Measurements from ENCODE around the gene CRACDL. TPM values are rescaled to one million over a fixed set of nuclear protein-coding genes. Genes with fewer than 3 reads are reported as not detected.

CRACDL gene
- total RNA-seq, 1 experiment from 2014 or later: 1.1 TPM

GRCh38 chr2:98907966-98908905, 27.8 kb downstream of the CRACDL start:
- intact Hi-C loops (cut with micrococcal nuclease; ENCODE audit: unreplicated experiment): no loop called here
- Histone ChIP-seq H3K4me3 (ENCODE audit: low read depth, low read length) (no peak overlapping the region), H3K4me1 (peaks cover 38% of the 10 kb centered on the region), H3K9me3 (no peaks in the 10 kb centered on the region), H3K27me3 (replicated peaks; ENCODE audit: control insufficient read depth, insufficient read depth, low read length) (no peaks in the 10 kb centered on the region), H3K36me3 (ENCODE audit: control insufficient read depth, insufficient read depth, low read length) (no peaks in the 10 kb centered on the region)
- no TSS peak for BruUV-seq (replicated peaks)
- H3K27me3 Mint-ChIP-seq (ENCODE audit: insufficient read depth, unreplicated experiment): no peaks in the 10 kb centered on the region
- H3K9me3 Mint-ChIP-seq (ENCODE audit: unreplicated experiment): no peaks in the 10 kb centered on the region
- no peak for TF ChIP-seq CTCF (IDR thresholded peaks at IDR 0.05; ENCODE audit: insufficient read depth in 1 of 2, low read depth in 1 of 2, low read length in 1 of 2, severe bottlenecking in 1 of 2, unreplicated experiment in 1 of 2)
- ChIA-PET CTCF (no interaction called here), POLR2A (no interaction called here)
- DNase-seq: no peak
- peak overlapping the region; percentile 69 for H3K27ac Mint-ChIP-seq (ENCODE audit: unreplicated experiment)
- no peak overlapping the region for H3K4me3 Mint-ChIP-seq (ENCODE audit: unreplicated experiment)
- H3K36me3 Mint-ChIP-seq (ENCODE audit: insufficient read depth, unreplicated experiment): no peaks in the 10 kb centered on the region
- H3K4me1 Mint-ChIP-seq (ENCODE audit: low read depth, unreplicated experiment): peaks cover 32% of the 10 kb centered on the region

- no peak for DNase-seq
- POLR2A ChIA-PET: no interaction called here
- Mint-ChIP-seq H3K9me3 (ENCODE audit: unreplicated experiment) (no peaks in the 10 kb centered on the region), H3K27ac (ENCODE audit: unreplicated experiment) (peak overlapping the region; percentile 69), H3K27me3 (ENCODE audit: insufficient read depth, unreplicated experiment) (no peaks in the 10 kb centered on the region), H3K4me3 (ENCODE audit: unreplicated experiment) (no peak overlapping the region), H3K4me1 (ENCODE audit: low read depth, unreplicated experiment) (peaks cover 32% of the 10 kb centered on the region), H3K36me3 (ENCODE audit: insufficient read depth, unreplicated experiment) (peaks cover 4% of the 10 kb centered on the region)
- Histone ChIP-seq H3K9me3 (no peaks in the 10 kb centered on the region), H3K27me3 (replicated peaks; ENCODE audit: control insufficient read depth, insufficient read depth, low read length) (no peaks in the 10 kb centered on the region), H3K4me1 (peaks cover 38% of the 10 kb centered on the region), H3K4me3 (ENCODE audit: low read depth, low read length) (no peak overlapping the region), H3K36me3 (ENCODE audit: control insufficient read depth, insufficient read depth, low read length) (no peaks in the 10 kb centered on the region)
- intact Hi-C loops (cut with micrococcal nuclease; ENCODE audit: unreplicated experiment): no loop called here
- BruUV-seq (replicated peaks): no TSS peak
- CTCF ChIA-PET: interaction anchor here (0.6 kb wide), 1 partner anchor 16 kb away, joined by 3 read pairs; no protein-coding TSS in a partner anchor
- TF ChIP-seq CTCF (IDR thresholded peaks at IDR 0.05; ENCODE audit: insufficient read depth in 1 of 2, low read depth in 1 of 2, low read length in 1 of 2, severe bottlenecking in 1 of 2, unreplicated experiment in 1 of 2): no peak
Measured at GRCh38 chr2:98907385-98907784, 28.6 kb downstream of the CRACDL start.

- H3K4me1 Mint-ChIP-seq (ENCODE audit: low read depth, unreplicated experiment): peaks cover 4% of the 10 kb centered on the region
- H3K27me3 Mint-ChIP-seq (ENCODE audit: insufficient read depth, unreplicated experiment): peaks cover 2% of the 10 kb centered on the region
- no peak overlapping the region for H3K27ac Mint-ChIP-seq (ENCODE audit: unreplicated experiment)
- H3K36me3 ChIP-seq (ENCODE audit: control insufficient read depth, insufficient read depth, low read length): no peaks in the 10 kb centered on the region
- intact Hi-C loops (cut with micrococcal nuclease; ENCODE audit: unreplicated experiment): no loop called here
- H3K9me3 Mint-ChIP-seq (ENCODE audit: unreplicated experiment): no peaks in the 10 kb centered on the region
- H3K36me3 Mint-ChIP-seq (ENCODE audit: insufficient read depth, unreplicated experiment): peaks cover 4% of the 10 kb centered on the region
- peaks cover 8% of the 10 kb centered on the region for H3K4me1 ChIP-seq
- H3K4me3 Mint-ChIP-seq (ENCODE audit: unreplicated experiment): no peak overlapping the region
- DNase-seq: no peak
- TF ChIP-seq CTCF (IDR thresholded peaks at IDR 0.05; ENCODE audit: insufficient read depth in 1 of 2, low read depth in 1 of 2, low read length in 1 of 2, severe bottlenecking in 1 of 2, unreplicated experiment in 1 of 2): no peak
- no peak overlapping the region for H3K4me3 ChIP-seq (ENCODE audit: low read depth, low read length)
- ChIA-PET POLR2A (no interaction called here), CTCF (no interaction called here)
- no peaks in the 10 kb centered on the region for H3K9me3 ChIP-seq
- BruUV-seq (replicated peaks): no TSS peak
- no peaks in the 10 kb centered on the region for H3K27me3 ChIP-seq (replicated peaks; ENCODE audit: control insufficient read depth, insufficient read depth, low read length)
Measured at GRCh38 chr2:98903767-98904485, 32.1 kb downstream of the CRACDL start.
